ENCODE data around the gene ERC2.

Gene ERC2

DNA sequence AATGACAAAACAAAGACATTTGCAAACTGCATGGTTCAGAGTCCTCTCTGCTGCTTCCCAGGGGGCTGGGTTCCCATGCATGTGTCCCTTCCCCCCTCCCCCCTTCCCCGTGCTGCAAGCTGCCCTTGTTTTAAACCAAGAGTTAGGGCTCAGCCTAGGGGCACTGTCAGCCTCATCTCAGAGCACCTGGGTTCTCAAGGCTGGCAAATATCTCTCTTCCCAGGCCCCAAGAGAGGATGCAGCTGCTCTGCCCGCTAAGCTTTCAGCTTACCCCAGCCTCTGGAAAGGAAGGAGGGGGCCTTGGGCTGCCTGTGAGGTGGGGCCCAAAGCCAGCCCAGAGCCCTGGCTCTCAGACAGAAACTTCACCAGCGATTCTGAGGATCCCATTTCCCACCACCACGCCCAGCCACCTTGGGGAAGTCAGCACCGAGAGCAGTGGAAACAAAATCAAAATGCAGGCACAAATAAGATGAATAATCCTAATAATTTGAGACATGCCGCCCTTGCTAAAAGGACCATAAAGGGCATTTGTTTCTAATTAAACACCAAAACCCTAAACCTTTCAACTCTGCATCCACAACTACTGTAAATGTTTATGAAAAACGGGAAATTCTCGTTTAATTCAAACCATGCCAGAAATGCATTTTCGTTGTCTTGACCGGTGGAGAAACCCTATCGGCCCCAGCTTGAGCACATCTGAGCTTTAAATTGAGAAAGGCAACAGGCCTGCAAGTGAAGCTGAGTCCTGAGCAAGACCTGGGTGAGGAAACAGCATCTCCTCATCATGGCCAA is 913.4 kb downstream of the ERC2 start:
- DNase-seq (ENCODE audit: low read depth): no peak

DNA sequence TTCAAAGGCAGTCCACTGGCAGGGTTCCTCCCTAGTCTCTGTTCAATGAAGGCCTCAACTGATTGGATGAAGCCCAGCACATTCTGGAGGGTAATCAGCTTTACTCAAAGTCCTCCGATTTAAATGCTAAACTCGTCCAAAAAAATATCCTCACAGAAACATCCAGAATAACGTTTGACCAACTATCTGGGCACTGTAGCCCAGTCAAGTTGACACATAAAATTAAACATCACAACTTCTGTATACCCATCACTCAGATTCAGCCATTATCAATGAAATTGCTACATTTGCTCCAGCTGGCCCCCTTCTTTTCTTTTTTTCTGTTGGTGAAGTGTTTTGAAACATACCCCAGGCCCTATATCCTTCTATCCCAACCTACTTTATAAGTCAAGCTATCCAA is 916.6 kb downstream of the ERC2 start:
- no peak for DNase-seq (ENCODE audit: low read depth)

GRCh38 chr3:55549177-55549576 is 919.1 kb downstream of the ERC2 start:
- no peak for DNase-seq (ENCODE audit: low read depth)

DNA sequence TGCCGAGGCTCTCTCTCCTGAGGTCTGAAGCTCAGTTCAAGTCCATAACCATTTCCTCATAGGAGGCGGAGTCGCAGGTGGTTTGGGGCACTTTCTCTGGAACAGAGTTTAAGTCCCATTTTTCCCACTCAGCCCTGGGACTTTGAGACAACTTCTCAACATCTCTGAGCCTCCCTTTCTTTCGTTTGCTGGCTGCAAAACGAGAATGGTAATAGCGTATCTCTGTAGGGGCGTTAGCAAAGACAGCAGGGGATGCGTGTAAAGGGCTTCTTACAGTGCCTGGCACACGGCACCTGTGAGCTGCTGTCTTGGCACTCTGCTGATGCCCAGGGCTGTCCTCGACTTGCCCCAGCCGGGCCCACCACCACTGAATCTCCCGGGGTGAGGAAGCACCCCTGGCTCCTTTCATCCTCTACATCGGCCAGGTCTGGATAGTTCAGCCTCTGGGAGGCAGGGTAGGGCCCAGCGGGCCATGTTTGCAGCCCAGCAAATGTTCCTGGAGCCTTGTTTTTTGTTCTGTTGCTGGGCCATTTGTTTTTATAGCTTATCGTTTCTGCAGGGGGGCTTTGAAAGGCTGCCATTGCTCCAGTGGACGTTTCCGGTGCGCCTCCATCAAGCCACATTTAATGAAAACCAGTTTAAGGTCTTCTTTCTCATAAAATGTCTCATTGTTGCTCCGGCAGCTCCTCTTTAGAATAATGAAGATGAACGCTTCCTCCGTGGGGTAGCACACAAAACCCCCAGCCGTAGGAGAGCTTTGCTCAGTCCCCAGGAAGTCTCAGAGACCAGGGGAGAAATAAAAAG is 921.2 kb downstream of the ERC2 start:
- DNase-seq (ENCODE audit: low read depth): no peak

GRCh38 chr3:55545995-55546394 is 922.3 kb downstream of the ERC2 start:
- DNase-seq (ENCODE audit: low read depth): no peak

DNA sequence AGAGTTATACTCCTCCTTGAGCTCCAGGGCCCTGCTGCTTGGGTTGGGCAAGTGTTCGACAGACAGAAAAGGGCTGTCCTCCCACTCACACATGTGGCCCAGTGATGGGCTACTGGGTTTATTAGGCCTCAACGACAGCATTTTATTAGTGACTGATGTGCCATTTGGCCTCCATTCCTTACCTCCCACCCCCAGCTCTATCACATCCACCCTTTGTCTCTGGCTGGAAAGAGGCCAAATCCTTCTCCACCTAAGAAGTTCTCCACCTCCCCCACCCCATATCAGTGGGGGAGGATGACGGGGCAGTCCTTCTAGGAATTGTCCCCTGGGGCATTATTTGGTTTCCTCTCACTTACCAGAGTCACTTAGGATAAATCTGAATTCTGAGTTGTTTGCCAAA is 924.0 kb downstream of the ERC2 start:
- DNase-seq (ENCODE audit: low read depth): no peak

DNA sequence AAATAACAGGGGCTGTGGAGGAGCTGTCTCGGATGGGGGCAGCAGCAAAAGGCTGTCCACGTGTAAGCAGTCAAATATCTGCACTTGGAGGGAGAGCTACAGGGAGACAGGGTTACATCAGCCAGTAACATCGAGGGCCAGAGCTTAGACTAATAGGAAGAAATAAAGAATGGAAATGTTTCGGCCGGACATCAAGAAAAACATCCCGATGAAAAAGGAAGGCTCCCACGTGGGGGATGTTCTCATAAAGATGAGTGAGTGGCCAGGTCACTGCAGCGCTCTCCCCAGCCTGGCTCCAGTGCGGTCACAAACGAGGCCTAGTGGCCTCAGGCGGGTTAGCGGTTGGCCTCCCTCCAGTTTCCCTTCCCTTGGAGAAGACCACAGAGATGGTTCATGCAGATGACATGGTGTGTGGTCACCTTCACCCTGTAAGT is 925.1 kb downstream of the ERC2 start:
- no peak for DNase-seq (ENCODE audit: low read depth)

DNA sequence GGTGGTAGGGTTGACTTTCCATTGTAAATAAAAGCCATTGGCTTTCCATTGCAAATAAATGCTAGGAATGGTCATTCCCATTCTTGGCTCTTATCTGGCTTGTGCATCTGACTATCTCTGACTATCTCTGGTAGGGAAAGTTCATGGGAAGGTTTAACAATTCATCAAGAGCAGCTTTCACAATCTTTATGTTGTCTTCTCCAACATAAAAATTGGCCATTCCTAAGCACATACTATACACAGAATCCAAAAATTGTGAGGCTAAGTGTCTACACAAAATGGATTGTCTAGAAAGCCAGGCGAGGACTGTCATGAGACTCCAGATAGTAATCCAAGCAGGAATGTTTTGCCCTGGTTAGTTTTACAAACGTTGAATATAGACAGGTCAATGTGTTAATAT is 926.8 kb downstream of the ERC2 start:
- DNase-seq (ENCODE audit: low read depth): no peak

DNA sequence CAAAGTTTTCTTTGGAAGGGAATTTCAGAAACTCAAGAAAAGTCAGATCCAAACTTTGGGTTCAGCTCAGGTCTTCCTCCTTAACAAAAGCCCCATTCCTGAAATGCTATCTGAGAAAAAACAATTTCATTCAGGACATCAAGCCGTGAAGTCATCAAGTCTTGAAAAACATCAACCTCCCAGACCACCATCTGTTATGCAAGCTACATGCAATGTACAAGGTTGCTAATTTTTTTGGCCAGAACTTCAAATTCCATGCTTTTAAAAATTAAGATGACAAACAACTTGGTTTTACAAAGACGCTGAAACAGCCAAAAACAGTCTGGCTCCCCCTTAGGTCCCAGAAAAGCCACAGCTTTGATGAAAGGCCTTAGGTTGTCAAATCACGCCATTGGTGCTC is 927.3 kb downstream of the ERC2 start:
- DNase-seq (ENCODE audit: low read depth): no peak

- DNase-seq (ENCODE audit: low read depth): no peak
These were observed 927.7 kb downstream of the ERC2 start for GRCh38 chr3:55540579-55540978.

- DNase-seq (ENCODE audit: low read depth): no peak
These were observed 930.1 kb downstream of the ERC2 start for GRCh38 chr3:55538158-55538557.

GRCh38 chr3:55537563-55537962 is 930.7 kb downstream of the ERC2 start:
- DNase-seq (ENCODE audit: low read depth): no peak

- no peak for DNase-seq (ENCODE audit: low read depth)
These were observed 931.1 kb downstream of the ERC2 start for GRCh38 chr3:55537129-55537528.

GRCh38 chr3:55534876-55535275 is 933.4 kb downstream of the ERC2 start:
- DNase-seq (ENCODE audit: low read depth): no peak

DNA sequence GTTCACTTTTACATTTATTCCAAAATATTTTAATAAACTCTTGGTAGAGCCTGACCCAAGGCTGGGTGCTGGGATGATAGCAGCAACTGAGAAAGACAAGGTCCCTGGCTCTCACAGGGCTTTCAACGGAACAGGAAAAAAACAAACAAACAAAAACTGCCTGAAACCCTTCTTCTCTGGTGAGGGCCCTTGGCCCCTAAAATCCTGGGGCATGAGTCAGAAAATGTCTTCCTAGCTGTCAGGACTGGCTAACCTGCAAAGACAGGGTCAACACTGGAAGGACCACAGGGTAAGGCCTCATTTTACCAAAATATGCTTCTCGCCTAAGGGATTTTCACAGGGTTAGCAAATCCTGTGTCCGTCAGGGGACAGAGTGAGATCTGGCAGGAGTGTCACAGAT is 935.5 kb downstream of the ERC2 start:
- DNase-seq (ENCODE audit: low read depth): no peak

- DNase-seq (ENCODE audit: low read depth): no peak
These were observed 936.9 kb downstream of the ERC2 start for GRCh38 chr3:55531321-55531720.

DNA sequence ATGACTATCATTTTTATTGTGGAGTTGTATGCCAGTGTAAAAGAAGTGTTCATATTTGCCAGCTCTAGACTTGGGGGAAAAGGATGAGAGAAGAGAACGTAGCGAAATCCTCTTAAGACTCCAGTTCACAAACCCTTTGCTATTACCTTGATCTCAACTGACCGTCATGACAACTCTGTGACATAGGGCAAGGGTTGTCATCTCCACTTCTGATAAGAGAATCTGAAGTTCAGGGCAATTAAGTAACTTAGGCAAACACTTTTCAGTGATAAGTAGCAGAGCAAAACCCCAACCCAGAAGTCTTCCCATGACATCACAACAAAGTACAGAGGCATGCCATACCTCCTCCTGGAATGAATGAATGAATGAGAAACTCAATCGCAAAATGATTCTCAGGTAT is 940.9 kb downstream of the ERC2 start:
- DNase-seq (ENCODE audit: low read depth): no peak

DNA sequence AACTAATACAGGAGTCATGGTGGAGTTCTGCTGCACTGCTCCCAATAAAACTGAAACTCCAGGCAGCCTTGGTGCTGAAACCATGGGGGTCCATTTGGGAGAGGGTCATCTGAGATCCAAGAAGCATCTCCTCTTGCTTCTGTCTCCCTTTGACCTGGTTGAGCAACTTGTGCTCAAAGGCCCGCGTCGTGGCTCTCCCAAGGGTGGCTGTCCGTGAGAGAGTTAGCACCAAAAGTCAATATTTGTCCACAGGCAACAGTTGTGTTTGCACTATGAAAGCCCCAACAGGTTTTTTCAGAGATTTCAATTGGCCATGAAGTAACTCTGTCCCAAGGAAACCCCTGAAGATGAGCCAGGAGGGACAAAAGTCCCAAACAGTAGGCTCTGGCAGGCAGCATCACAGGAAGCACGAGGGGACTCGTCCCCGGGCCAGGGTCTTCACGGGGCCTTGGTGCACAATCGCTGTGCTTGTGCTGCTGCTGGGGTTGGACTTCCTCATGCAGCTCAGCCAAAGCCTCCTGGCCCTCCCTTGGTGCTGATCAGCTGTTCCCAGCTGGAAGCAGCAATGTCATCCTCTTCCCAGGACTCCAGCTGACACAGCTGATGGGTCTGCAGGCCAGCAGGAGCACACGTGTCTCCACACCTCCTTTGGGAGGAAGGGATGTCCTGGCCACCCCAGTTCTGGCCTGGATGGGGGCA is 941.8 kb downstream of the ERC2 start:
- no peak for DNase-seq (ENCODE audit: low read depth)

- DNase-seq (ENCODE audit: low read depth): no peak
These were observed 942.8 kb downstream of the ERC2 start for GRCh38 chr3:55525436-55525835.

DNA sequence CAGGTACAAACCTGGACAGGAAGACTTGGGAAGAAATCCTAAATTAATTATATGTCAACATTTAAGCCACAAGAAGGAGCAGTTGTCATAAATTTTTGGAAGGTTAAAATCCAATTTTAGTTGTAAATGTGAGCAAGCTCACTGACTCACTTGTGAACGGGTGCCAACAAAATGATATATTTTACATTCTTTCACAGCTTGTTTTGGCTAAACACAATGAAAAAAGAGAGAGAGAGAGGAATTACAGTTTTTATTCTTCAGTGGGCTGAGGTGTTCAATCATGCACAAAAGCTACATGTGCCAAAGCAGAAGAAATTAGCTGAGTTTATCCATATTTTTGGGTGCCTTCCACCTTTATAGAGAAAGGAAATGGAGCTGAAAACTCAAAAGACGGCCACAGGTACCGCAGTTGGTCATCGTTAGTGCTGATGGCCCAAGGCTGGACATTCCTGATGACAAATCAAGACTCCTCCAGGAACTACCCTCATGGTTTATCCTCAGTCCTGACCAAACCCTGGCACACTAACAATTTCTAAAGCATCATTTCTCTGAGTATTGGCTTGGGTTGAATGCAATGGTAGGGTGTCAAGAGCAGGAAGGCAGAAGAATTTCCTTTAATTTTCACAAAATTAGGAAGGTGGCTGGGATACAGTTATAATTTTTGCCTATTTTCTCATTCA is 943.6 kb downstream of the ERC2 start:
- no peak for DNase-seq (ENCODE audit: low read depth)

DNA sequence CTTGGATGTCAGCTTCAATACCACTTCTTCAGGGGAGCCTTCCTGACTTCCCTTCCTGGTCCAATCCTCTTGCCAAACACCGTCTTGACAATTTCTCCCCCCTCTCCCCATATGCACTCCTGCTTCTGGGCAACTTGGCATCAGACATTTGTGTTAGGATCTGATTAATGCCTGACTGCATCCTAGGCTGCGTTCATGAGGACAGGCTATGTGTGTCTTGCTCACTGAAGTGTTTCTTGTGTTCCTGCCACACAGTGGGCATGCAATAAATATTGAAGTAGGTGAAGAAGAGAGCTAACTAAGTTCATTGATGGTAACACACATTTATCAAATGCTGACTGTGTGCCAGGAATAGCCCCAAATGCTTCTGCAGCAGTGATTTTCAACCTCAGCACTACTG is 944.8 kb downstream of the ERC2 start:
- no peak for DNase-seq (ENCODE audit: low read depth)

- DNase-seq (ENCODE audit: low read depth): no peak
These were observed 946.4 kb downstream of the ERC2 start for GRCh38 chr3:55521738-55522421.

Data from T-helper 22 cell (primary cell).